T-cell (primary cell): ENCODE measurements around the gene MUC7. TPM values are rescaled to one million over a fixed set of nuclear protein-coding genes. Genes with fewer than 3 reads are reported as not detected.

ENCODE experiments used
- ATAC-seq, 4 experiments: fragments of 200-7000 bp in 3 of 4; fragments of 150-1000 bp in 1 of 4; cut with Tn5 transposase; replicated peaks in 1 of 4; 1 replicate in 3 of 4; 2 replicates in 1 of 4; pipeline ENCODE4 v1.10.0; 2021; ENCODE audit warnings: moderate library complexity in 3 of 4, mild to moderate bottlenecking in 2 of 4, moderate number of reproducible peaks in 1 of 4
- CTCF ChIA-PET, 2 donors: fragments of 300-600 bp; sonication (Branson Sonifier 250); formaldehyde crosslinking; loops; one replicate each; lab custom pipeline; 2022; ENCODE audit warnings: antibody characterized with exemption in 2 of 2; lab: Charles Lee
- POLR2A ChIA-PET, 2 donors: fragments of 300-600 bp; sonication (Branson Sonifier 250); formaldehyde crosslinking; loops; one replicate each; lab custom pipeline; 2022; ENCODE audit warnings: antibody characterized with exemption in 2 of 2; lab: Charles Lee
- DNase-seq, 35 experiments: peaks; one replicate each; pipeline versions ENCODE4 v3.0.0 to v3.0.0-alpha.2; 2013 to 2023
- H3K27ac ChIP-seq: one replicate; pipeline ENCODE4 v1.5.1; 2013; ENCODE audit warnings: low read length
- H3K27me3 ChIP-seq, 2 experiments: replicated peaks in 1 of 2; 1 replicate in 1 of 2; 2 replicates in 1 of 2; pipeline versions ENCODE4 v1.6.1 to v1.7.0; 2013; ENCODE audit warnings: low read length in 1 of 2, mixed read lengths in 1 of 2; ENCODE audit not compliant: control insufficient read depth in 2 of 2, insufficient read depth in 2 of 2; ENCODE audit errors: extremely low read depth in 1 of 2
- H3K36me3 ChIP-seq, 2 donors: 1 replicate in 1 of 2; 2 replicates in 1 of 2; pipeline versions ENCODE4 v1.6.1 to v1.7.0; 2013; ENCODE audit warnings: low read length in 1 of 2; ENCODE audit not compliant: control insufficient read depth in 2 of 2, insufficient read depth in 1 of 2; ENCODE audit errors: extremely low read depth in 1 of 2
- H3K4me1 ChIP-seq, 2 experiments: 1 replicate in 1 of 2; 2 replicates in 1 of 2; pipeline versions ENCODE4 v1.6.1 to v1.7.0; 2013; ENCODE audit warnings: low read length in 2 of 2, mixed read lengths in 1 of 2; ENCODE audit not compliant: insufficient read depth in 2 of 2, control insufficient read depth in 1 of 2; ENCODE audit errors: extremely low read depth in 1 of 2
- H3K4me3 ChIP-seq, 2 donors: 1 replicate in 1 of 2; 2 replicates in 1 of 2; pipeline versions ENCODE4 v1.5.1 to v1.7.0; 2013; ENCODE audit warnings: mild to moderate bottlenecking in 2 of 2, low read length in 1 of 2, moderate library complexity in 1 of 2; ENCODE audit not compliant: control insufficient read depth in 1 of 2; ENCODE audit errors: extremely low read depth in 1 of 2
- H3K9me3 ChIP-seq: 2 replicates; pipeline ENCODE4 v1.7.0; 2013
- H3K27ac Mint-ChIP-seq, 2 donors: one replicate each; pipeline ENCODE4 v1.8.0; 2020 to 2021; ENCODE audit warnings: mild to moderate bottlenecking in 2 of 2, mixed read lengths in 2 of 2
- H3K27me3 Mint-ChIP-seq, 2 donors: one replicate each; pipeline ENCODE4 v1.8.0; 2021 to 2022; ENCODE audit warnings: mixed read lengths in 2 of 2
- H3K36me3 Mint-ChIP-seq: one replicate; pipeline ENCODE4 v1.8.0; 2021; ENCODE audit warnings: mixed read lengths
- H3K4me1 Mint-ChIP-seq, 3 donors: one replicate each; pipeline ENCODE4 v1.8.0; 2020 to 2022; ENCODE audit warnings: mixed read lengths in 3 of 3, mild to moderate bottlenecking in 1 of 3
- H3K4me3 Mint-ChIP-seq, 3 donors: one replicate each; pipeline ENCODE4 v1.8.0; 2020 to 2022; ENCODE audit warnings: mild to moderate bottlenecking in 3 of 3, mixed read lengths in 3 of 3, moderate library complexity in 3 of 3
- H3K9me3 Mint-ChIP-seq, 3 donors: one replicate each; pipeline ENCODE4 v1.8.0; 2020 to 2022; ENCODE audit warnings: mixed read lengths in 3 of 3
- WGBS: methylation state at CpG from one replicate; pipeline ENCODE4 v1.1.5; 2013; ENCODE audit warnings: missing lambda C conversion rate; ENCODE audit not compliant: insufficient coverage; 5-methylcytosine and 5-hydroxymethylcytosine counted together
- total RNA-seq, 35 experiments: library from RNA in 6 of 35; stranded (reverse) in 6 of 35; fragments of 120-200 nt in 1 of 35; gene quantifications; one replicate each; pipeline versions ENCODE4 v1.2.1 to v1.2.4 and lab custom pipeline; 2013 to 2026

Gene MUC7
- total RNA-seq, 5 donors from 2014 or later (not counting 1 experiment from before 2014, with no cell fraction given), result not detected

- peaks cover 0 to 4% of the 10 kb centered on the region in 2 experiments for H3K27me3 ChIP-seq
- POLR2A ChIA-PET, result no interaction called here
- Mint-ChIP-seq H3K4me3 (no peak overlapping the region), H3K4me1 (no peaks in the 10 kb centered on the region), H3K36me3 (no peaks in the 10 kb centered on the region), H3K9me3 (no peaks in the 10 kb centered on the region), H3K27me3 (peaks cover 4 to 11% of the 10 kb centered on the region in 2 donors), H3K27ac (no peak overlapping the region)
- no peaks in the 10 kb centered on the region for H3K9me3 ChIP-seq
- DNase-seq, result no peak
- no peaks in the 10 kb centered on the region for H3K4me1 ChIP-seq
- H3K27ac ChIP-seq, result no peak overlapping the region
- H3K36me3 ChIP-seq, result no peaks in the 10 kb centered on the region
- ATAC-seq, result no peak
- WGBS, result no CpG with 5 or more reads among the region's 7 CpGs
- H3K4me3 ChIP-seq, result no peak overlapping the region
- CTCF ChIA-PET, result no interaction called here
Observed at GRCh38 chr4:70522626-70523025, 50.6 kb downstream of the MUC7 start.

GRCh38 chr4:70530997-70531396 is 59.0 kb downstream of the MUC7 start:
- Mint-ChIP-seq H3K27ac (no peak overlapping the region), H3K9me3 (no peaks in the 10 kb centered on the region), H3K36me3 (no peaks in the 10 kb centered on the region), H3K27me3 (peaks cover 3 to 28% of the 10 kb centered on the region in 2 donors), H3K4me1 (no peaks in the 10 kb centered on the region), H3K4me3 (no peak overlapping the region)
- no peak for ATAC-seq
- Histone ChIP-seq H3K36me3 (no peaks in the 10 kb centered on the region), H3K9me3 (no peaks in the 10 kb centered on the region), H3K27me3 (peaks cover 0 to 9% of the 10 kb centered on the region in 2 experiments), H3K4me1 (no peaks in the 10 kb centered on the region), H3K27ac (no peak overlapping the region), H3K4me3 (no peak overlapping the region)
- ChIA-PET CTCF (no interaction called here), POLR2A (no interaction called here)
- DNase-seq, result no peak
- WGBS, result 67% methylated on average over 3 of the region's 5 CpGs

GRCh38 chr4:70531981-70532380 is 60.0 kb downstream of the MUC7 start:
- Mint-ChIP-seq H3K36me3 (no peaks in the 10 kb centered on the region), H3K4me1 (no peaks in the 10 kb centered on the region), H3K9me3 (no peaks in the 10 kb centered on the region), H3K4me3 (no peak overlapping the region), H3K27ac (no peak overlapping the region), H3K27me3 (peaks cover 3 to 24% of the 10 kb centered on the region in 2 donors)
- H3K27ac ChIP-seq, result no peak overlapping the region
- DNase-seq, result no peak
- no CpG with 5 or more reads among the region's 2 CpGs for WGBS
- peaks cover 0 to 9% of the 10 kb centered on the region in 2 experiments for H3K27me3 ChIP-seq
- no peaks in the 10 kb centered on the region for H3K9me3 ChIP-seq
- H3K4me1 ChIP-seq, result no peaks in the 10 kb centered on the region
- no peak overlapping the region for H3K4me3 ChIP-seq
- no peak for ATAC-seq
- H3K36me3 ChIP-seq, result no peaks in the 10 kb centered on the region
- ChIA-PET CTCF (no interaction called here), POLR2A (no interaction called here)

Other genes with a start within 250 kb of the MUC7 start
- gene FDCSP, start 246.1 kb upstream of the MUC7 start, total RNA-seq, result not detected
- not detected for gene CSN3, start 229.6 kb upstream of the MUC7 start, total RNA-seq
- gene CABS1, start 137.2 kb upstream of the MUC7 start, total RNA-seq, result not detected
- gene SMR3A, start 111.4 kb upstream of the MUC7 start, total RNA-seq, result not detected
- not detected for gene SMR3B, start 89.1 kb upstream of the MUC7 start, total RNA-seq
- gene OPRPN, start 74.3 kb upstream of the MUC7 start, total RNA-seq, result not detected
- not detected for gene AMTN, start 46.4 kb downstream of the MUC7 start, total RNA-seq
- not detected for gene AMBN, start 120.1 kb downstream of the MUC7 start, total RNA-seq
- gene ENAM, start 156.5 kb downstream of the MUC7 start, total RNA-seq, result not detected
- gene JCHAIN, start 194.3 kb downstream of the MUC7 start, total RNA-seq, result 10 to 100 TPM in 2 of 5 donors, 1 to 10 TPM in 3; 4.8 to 23.6 (median 8.9) TPM
- gene UTP3, start 216.3 kb downstream of the MUC7 start, total RNA-seq, result 10 to 100 TPM; 15.1 to 34.9 (median 34.0) TPM
- gene RUFY3, start 249.8 kb downstream of the MUC7 start, total RNA-seq, result 10 to 100 TPM; 29.8 to 34.1 (median 33.3) TPM